Prostate gland (tissue), 2 donors: ENCODE measurements around the gene NANOS1.

Experiments
- POLR2A ChIP-seq: fragments of 450-650 bp; IDR thresholded peaks from one replicate; pipeline ENCODE4 v1.6.1; 2016; ENCODE audit warnings: antibody characterized with exemption, mild to moderate bottlenecking
- POLR2AphosphoS5 ChIP-seq: sonication (generic); formaldehyde crosslinking; IDR thresholded peaks from one replicate; pipeline ENCODE4 v1.6.1; 2017; ENCODE audit warnings: antibody characterized with exemption
- TF ChIP-seq, protein P1 (sequence below), 4 experiments: fragments of 200-600 bp in 2 of 4; fragments of 450-650 bp in 2 of 4; sonication (generic) in 2 of 4; IDR thresholded peaks; 1 replicate in 3 of 4; 2 replicates in 1 of 4; pipeline ENCODE4 v1.5.1; 2016 to 2019; ENCODE audit warnings: antibody characterized with exemption in 4 of 4, mild to moderate bottlenecking in 2 of 4, moderate library complexity in 2 of 4

DNA sequence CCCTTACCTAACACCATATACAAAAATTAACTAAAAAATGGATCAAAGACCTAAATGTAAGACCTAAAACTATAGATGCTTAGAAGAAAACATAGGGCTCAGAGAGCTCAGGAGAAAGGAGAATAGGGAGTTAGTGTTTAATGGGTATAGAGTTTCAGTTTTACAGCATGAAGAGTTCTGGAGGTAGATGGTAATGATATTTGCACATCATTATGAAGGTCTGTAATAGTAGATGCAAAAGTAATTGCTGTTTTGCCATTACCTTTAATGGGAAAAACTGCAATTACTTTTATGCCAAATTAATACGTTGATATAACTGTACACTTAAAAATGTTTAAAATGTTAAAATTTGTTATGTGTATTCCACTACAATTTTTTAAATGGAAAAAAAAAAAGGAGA is 39.2 kb upstream of the NANOS1 start:
- TF ChIP-seq POLR2AphosphoS5 (no peak), POLR2A (no peak)
- TF ChIP-seq, protein P1, sequence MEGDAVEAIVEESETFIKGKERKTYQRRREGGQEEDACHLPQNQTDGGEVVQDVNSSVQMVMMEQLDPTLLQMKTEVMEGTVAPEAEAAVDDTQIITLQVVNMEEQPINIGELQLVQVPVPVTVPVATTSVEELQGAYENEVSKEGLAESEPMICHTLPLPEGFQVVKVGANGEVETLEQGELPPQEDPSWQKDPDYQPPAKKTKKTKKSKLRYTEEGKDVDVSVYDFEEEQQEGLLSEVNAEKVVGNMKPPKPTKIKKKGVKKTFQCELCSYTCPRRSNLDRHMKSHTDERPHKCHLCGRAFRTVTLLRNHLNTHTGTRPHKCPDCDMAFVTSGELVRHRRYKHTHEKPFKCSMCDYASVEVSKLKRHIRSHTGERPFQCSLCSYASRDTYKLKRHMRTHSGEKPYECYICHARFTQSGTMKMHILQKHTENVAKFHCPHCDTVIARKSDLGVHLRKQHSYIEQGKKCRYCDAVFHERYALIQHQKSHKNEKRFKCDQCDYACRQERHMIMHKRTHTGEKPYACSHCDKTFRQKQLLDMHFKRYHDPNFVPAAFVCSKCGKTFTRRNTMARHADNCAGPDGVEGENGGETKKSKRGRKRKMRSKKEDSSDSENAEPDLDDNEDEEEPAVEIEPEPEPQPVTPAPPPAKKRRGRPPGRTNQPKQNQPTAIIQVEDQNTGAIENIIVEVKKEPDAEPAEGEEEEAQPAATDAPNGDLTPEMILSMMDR (IDR thresholded peaks at IDR 0.05) = no peak
